PC-3 (cell line): ENCODE results near the gene UQCC5.

Experiments
- CTCF ChIP-seq: fragments of 300-600 bp; sonication (generic); conservative IDR thresholded peaks from 2 replicates; pipeline ENCODE4 v1.5.1; 2017; ENCODE audit warnings: antibody characterized with exemption, low read depth, mild to moderate bottlenecking, low read length
- EZH2 ChIP-seq: fragments of 300-600 bp; sonication (generic); IDR thresholded peaks from one replicate; pipeline ENCODE4 v1.6.1; 2017; ENCODE audit warnings: antibody characterized with exemption, mild to moderate bottlenecking, low read length; ENCODE audit not compliant: unreplicated experiment
- EZH2phosphoT487 ChIP-seq: fragments of 300-600 bp; sonication (generic); IDR thresholded peaks from 2 replicates; pipeline ENCODE4 v1.6.1; 2018; ENCODE audit warnings: mild to moderate bottlenecking, antibody characterized with exemption, low read length, borderline replicate concordance

- TF ChIP-seq CTCF, result no peak
- TF ChIP-seq EZH2phosphoT487, result no peak
- TF ChIP-seq EZH2, result no peak
These were observed 18.7 kb downstream of the UQCC5 start for GRCh38 chr3:52555056-52555455.
